LNCaP clone FGC (cell line): ENCODE data around the gene CLPSL1.

Experiments
- DNase-seq: peaks from one replicate; pipeline ENCODE4 v3.0.0-alpha.2; 2011; ENCODE audit warnings: low read depth
- H3K4me3 ChIP-seq: 2 replicates; pipeline ENCODE4 v1.5.1; 2011; ENCODE audit warnings: mild to moderate bottlenecking, low read depth, low read length, control low read depth
- CTCF ChIP-seq: IDR thresholded peaks from 2 replicates; pipeline ENCODE4 v1.5.1; 2012; ENCODE audit warnings: mild to moderate bottlenecking; ENCODE audit not compliant: control insufficient read depth, insufficient read depth; ENCODE audit errors: extremely low read depth

Gene CLPSL1

GRCh38 chr6:35757456-35758123 lies 23.2 kb upstream of the CLPSL1 start:
- no peak for DNase-seq
- no peak overlapping the region for H3K4me3 ChIP-seq
- TF ChIP-seq CTCF: no peak

GRCh38 chr6:35759426-35759825 lies 21.4 kb upstream of the CLPSL1 start:
- TF ChIP-seq CTCF: no peak
- H3K4me3 ChIP-seq: no peak overlapping the region
- no peak for DNase-seq

GRCh38 chr6:35765739-35766138 lies 15.1 kb upstream of the CLPSL1 start:
- no peak overlapping the region for H3K4me3 ChIP-seq
- DNase-seq: no peak
- no peak for TF ChIP-seq CTCF

- DNase-seq: no peak
- no peak overlapping the region for H3K4me3 ChIP-seq
- TF ChIP-seq CTCF: no peak
Measured at GRCh38 chr6:35769211-35769610, 11.6 kb upstream of the CLPSL1 start.

- no peak for TF ChIP-seq CTCF
- no peak for DNase-seq
- no peak overlapping the region for H3K4me3 ChIP-seq
Measured at GRCh38 chr6:35771343-35771627, 9.5 kb upstream of the CLPSL1 start.

- H3K4me3 ChIP-seq: no peak overlapping the region
- no peak for TF ChIP-seq CTCF
- no peak for DNase-seq
Measured at GRCh38 chr6:35774116-35774794, 6.6 kb upstream of the CLPSL1 start.

GRCh38 chr6:35775031-35775430 lies 5.8 kb upstream of the CLPSL1 start:
- H3K4me3 ChIP-seq: no peak overlapping the region
- no peak for DNase-seq
- no peak for TF ChIP-seq CTCF
